ENCODE data around the gene TNRC6C. TPM values are rescaled to one million over a fixed set of nuclear protein-coding genes. Genes with fewer than 3 reads are reported as not detected.
"Not testable (repeated sequence)": the region's sequence is repeated elsewhere in the genome, so short reads cannot be mapped to it uniquely, and the experiment has no call there.

The TNRC6C gene
- total RNA-seq, 1 experiment from 2014 or later, result 3.2 TPM

DNA sequence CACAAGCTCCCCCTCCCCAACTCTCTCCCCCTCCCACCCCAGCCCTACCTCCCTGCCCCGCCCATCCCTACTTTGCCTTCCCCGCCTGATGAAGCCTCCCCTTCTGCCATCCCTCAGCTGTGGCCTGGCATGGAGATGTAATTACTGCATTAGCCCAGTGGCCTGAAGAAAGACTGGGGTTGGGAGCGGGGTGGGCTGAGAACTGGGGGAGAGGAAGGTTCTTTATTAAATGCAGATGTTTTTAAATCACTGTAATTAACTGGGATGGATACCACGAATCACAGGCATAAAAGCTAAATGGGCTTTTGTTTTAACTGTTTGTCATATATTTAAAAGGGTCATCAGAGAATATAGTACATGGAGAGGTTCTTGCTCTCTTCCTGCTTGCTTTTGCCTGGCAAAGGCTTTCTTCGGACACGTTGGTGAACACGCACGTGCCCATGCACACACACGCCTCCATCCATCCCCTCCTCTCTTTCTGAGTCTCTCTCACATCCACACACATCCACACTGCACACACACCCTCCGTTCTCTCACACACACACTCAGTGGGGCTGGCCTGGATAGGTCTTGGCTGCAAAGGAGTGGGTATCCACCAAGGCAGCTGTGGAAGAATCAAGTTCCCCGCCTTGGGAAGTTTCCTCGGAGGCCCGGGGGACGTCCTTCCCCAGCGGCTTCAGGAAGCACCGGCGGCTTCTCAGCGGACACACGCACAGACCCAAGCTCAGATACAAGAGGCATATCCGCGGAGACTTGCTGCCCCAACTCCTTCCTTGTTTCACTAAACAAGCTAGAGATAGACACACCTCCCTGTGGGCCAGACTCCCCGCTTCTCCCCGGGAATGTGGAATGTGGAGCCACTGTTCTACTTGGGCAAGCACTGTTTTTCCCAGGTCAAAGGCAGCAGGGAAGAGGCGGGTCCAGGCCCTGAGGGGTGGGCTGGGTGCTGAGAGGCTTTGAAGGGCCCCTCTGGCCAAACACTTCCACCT, 27.4 kb upstream of the TNRC6C start:
- no peak for DNase-seq (ENCODE audit: low read depth)

DNA sequence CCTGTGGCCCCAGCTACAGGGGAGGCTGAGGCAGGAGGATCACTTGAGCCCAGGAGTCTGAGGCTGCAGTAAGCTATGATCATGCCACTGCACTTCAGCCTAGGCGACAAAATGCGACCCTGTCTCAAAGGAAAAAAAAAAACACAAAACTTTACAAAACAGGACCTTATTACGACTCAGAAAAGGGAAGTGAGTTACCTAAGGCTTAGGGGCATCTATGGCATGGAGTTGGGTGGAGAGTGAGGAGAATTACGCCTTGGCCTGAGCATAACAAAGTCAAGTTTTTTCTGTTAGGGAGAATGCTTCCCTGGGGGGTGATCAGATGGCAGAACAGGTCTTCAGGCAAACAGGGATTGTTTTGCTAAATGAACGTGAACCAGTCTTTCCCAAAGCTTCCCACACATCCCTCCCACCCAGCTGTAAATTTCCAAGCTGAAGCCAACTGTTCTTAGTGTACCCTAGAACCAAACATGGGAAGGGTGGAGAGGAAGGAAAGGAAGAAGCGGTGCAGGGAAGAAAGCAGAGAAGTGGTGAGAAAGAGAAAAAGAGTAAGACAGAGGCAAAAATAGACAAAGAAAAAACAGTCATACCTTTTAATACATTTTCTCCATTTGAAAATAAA, 24.6 kb upstream of the TNRC6C start:
- DNase-seq (ENCODE audit: low read depth), result no peak

DNA sequence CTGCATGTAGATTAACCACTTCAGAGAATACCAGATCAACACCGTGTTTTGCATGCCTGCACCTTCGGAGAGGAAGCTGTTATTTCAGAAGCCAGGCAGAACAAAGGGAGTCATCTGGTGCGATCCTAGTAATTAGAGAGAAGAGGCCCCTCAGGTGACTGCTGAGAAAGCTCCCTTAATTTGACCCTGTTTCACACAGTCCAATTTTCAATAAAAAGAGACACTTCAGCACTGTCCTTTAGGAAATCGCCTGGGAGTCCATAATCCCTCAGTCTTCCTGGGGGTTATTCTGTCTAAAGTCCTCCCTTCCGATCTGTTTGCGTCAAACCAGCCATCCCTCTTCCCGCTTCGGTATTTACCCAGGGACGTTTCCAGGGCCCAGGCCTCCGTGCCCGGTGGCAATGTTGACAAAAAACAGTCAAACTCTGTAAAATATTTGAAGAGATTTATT, 23.4 kb upstream of the TNRC6C start:
- DNase-seq (ENCODE audit: low read depth), result no peak

DNA sequence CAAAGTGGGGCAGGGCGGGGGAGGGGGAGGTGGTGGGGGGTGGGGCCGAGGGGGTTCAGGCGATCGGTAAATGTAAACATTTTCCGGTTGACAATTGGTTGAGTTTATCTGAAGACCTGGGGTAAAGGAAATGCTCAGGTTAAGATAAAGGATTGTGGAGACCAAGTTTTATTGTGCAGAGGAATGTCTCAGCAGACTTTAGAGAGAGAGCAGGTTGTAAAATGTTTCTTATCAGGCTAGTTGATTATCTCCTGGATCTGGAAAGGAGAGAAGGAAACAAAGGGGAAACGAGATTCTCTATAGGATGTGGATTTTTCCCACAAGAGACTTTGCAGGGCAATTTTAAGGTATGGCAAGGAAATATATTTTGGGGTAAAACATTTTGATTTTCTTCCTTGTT, 22.8 kb upstream of the TNRC6C start:
- not testable (repeated sequence) for DNase-seq (ENCODE audit: low read depth)

DNA sequence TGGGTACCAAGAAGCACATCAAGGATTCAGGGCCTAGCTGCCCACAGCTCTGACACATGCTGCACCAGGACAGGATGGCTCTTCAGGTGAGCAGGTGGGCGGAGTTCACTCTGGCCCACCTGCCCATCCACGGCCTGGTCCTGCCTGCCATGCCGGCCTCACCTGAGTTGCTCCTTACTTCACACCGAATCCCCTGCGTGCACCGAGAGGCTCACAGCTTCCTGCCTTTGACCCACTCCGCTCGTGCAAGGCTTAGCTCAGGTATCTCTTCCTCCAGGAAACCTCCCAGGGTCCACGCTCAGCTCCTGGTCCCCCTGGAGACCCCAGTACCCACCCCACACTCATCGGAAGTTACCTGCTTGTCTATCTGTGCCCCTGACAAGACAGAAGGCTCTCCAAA, 21.6 kb upstream of the TNRC6C start:
- no peak for DNase-seq (ENCODE audit: low read depth)

DNA sequence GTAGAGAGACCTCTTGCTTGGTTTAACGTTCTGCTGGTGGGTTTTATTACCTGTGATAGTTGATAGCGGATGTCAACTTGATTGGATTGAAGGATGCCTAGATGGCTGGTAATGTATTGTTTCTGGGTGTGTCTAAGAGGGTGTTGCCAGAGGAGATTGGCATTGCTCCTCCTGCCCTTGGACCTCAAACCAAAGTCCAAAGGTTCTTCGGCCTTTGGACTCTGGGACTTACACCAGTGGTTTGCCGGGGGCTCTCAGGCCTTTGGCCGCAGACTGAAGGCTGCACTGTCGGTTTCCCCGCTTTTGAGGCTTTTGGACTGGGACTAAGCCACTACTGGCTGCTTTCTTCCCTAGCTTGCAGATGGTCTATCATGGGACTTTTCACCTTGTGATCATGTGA, 17.5 kb upstream of the TNRC6C start:
- no peak for DNase-seq (ENCODE audit: low read depth)

DNA sequence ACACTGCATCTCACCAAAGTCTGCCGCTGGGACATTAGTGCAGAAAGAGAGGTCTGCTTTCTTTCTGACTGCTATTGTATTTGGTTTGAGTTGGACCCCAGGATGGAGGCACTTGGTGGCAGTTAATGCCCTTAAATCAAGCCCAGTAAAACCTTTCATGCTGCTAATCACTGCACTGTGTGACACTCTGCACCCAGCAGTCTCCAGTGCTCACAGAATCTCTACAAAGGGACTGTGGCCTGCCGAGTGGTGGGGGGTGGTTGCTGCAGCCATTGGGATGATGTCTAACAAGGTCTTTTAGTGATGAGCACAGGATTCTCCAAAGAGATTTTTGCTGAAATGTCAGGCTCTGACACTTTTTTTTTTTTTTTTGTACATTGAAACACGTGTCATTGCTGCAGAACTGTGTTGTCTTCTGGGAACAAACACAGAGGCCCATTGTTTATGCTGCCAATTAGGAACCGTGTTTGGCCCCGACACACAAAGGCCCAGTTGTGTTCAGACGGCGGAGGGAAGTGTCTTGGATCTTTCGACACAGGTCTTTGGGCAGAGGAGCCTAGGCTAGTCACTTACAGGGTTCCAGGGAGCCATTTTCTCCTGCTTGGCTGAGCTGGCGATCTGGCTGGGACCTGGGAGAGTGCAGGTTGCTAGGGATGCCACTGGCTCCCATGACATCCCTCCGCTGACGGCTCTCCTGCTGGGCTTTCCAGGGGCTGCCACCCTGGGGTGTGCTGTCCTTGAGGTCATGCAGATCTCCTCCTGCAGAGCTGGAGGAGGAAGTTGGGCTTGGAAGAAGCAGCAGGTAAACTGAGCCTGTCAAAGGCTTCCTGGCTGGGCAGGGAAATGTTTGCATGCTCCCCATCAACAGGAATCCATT, 16.2 kb upstream of the TNRC6C start:
- no peak for DNase-seq (ENCODE audit: low read depth)

DNA sequence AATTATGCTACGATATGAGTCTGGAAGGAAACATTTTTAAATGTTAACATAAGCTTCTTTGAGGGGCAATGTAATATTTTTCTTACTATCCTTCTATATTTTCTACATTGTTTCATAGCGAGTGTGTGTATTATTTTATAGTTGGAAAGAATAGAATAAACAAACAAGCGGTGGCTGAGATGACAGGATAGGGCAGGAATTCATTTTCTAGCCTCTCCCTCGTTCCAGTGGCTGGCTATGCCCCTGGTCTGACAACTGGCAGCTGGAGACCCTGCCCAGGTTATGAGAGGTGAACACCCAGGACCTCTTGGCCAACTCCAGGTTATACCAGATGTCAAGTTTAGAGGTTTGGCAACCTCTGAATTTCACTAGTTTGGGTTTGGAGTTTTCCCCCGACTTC, 14.5 kb upstream of the TNRC6C start:
- DNase-seq (ENCODE audit: low read depth), result no peak

DNA sequence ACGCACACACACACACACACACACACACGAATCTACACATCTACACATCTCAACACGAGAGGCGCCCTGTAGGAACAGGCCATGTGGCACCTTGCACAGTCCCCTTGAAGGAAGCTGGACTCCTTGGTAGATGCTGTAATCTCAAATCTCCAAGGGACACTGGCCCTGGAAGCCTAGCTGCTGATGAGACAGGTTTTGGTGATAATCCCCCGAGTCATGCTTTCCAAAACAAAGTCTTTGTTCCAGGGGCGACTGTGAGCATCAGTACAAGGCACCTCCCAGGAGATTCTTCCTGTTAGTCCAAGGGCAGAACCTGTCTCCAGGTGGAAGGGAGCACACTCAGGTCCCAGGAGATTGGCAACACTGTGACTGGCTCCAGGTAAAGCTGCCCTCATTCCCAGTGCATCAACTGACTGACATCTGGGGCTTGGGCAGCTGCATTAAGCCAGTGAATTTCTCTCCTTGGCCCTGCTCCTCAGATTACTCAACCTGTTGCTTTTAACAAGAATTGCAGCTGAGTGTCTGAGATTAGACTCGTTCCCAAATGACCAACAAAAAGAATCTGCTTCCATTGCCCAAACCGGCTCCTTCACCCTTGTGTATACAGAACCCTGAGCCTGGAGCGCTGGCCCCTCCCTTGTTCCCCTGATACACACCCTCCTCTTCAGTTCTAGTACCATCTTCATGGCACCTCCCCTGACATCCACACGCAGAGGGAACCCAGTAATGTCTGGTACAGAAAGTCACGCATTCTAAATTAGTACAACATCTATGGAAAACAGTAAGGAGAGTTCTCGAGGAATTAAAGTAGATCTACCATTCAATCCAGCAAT, 13.9 kb upstream of the TNRC6C start:
- DNase-seq (ENCODE audit: low read depth), result no peak

DNA sequence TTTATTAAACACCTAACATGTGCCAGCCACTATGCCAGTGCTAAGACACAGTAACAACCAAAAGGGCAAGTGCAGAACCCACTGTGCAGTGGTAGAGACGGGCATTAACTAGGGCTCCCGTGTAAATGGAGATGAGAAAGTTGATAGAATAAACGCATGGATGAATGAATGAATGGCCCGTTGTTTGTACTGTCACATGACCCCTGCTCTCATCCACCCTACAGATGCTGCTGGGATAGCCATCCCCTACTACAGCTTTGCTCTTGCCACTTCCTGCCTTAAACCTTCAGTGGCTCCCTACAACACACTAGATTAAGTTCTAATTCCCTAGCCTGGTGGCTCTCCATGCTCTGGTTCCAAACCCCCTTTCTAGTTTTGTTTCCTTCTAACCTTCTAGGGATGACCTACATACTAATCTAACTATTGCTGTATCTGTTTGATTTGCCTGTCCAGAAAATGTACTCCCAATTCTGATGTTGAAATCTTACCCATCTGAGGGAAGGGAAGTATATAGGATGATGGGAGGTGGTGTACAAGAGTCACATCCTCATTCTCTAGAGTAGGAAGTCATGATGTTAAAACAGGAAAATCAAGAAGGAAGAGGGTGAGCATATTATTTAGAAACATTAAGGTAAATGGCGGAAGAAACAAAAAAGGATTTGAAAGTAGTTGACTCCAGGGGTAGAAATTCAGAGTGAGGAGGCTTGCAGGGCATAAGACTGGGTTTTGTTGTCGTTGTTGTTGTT, 11.4 kb upstream of the TNRC6C start:
- DNase-seq (ENCODE audit: low read depth), result no peak

DNA sequence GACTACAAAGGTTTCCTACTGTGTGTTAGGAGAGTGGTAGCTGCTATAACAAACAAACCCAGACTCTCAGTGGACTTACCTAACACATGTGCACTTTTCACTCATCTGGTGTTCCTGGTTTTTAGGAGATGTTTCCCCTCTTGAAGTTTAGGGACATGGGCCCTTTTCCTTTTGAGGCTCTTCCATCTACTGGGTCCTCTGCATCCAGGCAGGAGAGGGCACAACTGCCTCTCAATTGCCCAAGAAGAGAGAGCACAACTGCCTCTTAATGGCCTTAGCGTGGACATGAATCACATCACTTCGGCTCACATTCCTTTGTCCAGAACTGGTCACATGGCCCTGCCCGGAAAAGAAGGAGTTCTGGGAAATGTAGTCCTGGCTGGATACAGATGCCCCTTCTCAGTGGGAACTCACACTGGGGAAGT, 9.8 kb upstream of the TNRC6C start:
- DNase-seq (ENCODE audit: low read depth), result peak; percentile 56

DNA sequence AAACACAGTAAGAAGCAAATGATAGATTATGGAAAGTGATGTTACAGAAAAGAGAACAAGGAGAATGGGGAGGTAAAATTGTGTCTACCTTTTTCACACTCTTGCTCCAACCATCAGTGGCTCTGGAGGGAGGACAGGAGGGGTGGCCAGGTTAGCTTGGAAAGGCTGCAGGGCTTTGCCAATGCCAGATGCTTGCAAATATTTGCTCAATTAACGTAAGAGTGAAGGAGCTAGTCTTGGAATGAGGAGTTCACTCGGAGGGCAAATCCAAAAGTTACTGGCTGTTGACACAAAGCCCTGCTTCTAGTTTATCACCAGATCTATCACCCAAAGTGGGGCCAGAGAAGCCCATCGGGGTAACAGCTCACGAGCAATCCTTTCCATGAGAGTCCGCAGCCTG, 7.4 kb upstream of the TNRC6C start:
- DNase-seq (ENCODE audit: low read depth), result no peak

DNA sequence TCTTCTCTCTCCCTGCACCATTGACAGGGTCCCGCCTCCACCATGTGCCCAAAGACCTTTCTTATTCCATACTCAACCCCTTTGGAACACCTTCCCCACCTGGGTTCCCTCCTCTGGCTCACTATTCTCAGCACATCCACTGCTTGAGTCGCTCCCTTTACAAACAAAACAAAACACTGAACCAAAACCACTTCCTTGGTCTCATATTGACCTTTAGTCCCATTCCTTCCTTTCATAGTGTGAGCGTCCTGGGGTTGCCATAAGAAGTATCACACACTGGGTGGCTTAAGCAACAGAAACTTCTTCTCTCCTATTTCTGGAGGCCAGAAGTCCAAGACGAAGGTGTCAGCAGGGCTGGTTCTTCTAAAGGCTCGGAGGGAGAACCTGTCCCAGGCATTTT, 6.1 kb upstream of the TNRC6C start:
- peak; percentile 4 for DNase-seq (ENCODE audit: low read depth)

DNA sequence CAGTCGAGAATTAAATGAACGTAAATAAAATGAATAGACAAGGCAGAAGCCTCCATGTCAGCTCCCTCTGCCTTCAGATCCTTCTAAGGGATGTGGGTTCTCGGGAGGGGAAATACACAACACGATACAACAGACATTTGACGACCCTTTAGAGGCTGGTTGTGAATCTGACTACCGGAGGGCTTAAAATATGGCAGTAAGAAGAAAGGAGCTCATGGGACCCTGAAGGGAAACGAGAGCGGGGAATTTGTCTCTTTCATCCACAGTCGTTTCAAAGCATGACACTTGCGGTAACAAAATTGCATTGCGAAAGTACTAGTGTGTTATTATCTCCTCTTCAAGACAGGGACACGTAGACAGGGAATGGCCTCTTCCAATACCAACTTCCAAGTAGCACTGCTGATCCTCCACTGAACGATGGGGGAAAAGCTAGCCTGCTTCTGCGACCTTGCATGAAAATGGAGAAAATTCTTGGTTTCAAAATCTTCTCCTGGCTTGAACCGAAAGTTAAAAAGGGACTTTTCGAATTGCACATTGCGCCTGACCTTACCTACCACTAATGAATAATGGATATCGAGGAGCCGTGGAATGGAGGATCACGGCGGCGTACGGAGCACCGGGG, 1.2 kb upstream of the TNRC6C start:
- DNase-seq (ENCODE audit: low read depth), result peak; percentile 11

DNA sequence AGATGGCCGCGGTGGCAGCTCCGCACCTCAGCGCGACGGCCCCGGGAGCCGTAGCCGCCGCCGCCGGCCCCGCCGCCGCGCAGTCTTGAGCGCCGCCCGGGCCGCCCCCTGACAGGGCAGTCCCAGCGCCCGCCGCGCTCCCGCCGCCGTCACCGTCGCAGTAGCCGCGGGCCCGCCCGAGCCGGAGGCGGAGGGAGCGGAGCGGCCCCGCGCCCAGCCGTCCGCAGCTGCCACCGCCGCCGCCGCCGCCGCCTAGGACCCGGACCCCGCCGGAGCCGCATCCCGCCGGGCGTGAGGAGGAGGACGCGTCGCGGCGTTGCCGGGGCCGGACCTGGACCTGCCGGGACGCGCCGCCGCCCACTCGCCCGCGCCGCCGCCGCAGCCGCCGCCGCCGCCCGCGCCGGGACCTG, 218 bp downstream of the TNRC6C start:
- DNase-seq (ENCODE audit: low read depth), result no peak

DNA sequence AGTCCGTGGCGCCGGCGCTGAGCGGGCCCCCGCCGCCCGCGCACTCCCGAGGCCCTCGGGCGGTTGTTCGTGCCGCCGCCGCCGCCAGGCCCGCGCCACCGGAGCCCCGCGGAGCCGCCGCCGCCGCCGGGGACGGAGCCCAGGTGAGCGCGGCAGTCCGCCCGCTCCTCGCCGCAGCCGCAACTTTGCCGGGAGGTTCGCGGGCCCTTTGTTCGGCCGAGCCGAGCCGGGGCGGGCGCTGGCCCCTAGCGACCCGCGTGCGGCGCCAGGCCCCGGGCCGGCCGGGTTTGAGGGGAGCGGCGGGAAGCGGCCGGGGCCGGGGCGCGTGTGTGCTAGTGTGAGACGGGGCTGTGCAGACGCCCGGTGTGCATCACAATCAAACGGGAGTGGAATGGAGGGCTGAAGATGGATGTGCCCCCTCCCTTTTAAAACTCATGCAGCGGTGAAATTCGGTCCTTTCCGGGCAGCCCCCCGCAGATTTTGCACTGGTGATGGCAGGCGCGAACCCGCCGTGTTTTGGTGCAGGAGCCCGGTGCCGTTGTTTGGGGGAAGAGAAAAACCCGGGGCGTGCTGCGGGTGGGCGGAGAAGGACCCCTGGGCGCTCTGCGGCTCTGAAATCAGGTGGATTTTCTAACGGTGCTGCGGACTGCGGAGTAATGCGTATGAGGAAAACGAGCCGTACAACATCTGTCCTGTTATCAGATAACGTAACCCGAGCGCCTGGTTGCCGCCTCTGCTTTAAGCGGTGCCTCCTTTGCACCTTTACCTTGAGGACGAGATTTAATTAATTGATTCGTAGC, 823 bp downstream of the TNRC6C start:
- DNase-seq (ENCODE audit: low read depth), result peak; percentile 10

DNA sequence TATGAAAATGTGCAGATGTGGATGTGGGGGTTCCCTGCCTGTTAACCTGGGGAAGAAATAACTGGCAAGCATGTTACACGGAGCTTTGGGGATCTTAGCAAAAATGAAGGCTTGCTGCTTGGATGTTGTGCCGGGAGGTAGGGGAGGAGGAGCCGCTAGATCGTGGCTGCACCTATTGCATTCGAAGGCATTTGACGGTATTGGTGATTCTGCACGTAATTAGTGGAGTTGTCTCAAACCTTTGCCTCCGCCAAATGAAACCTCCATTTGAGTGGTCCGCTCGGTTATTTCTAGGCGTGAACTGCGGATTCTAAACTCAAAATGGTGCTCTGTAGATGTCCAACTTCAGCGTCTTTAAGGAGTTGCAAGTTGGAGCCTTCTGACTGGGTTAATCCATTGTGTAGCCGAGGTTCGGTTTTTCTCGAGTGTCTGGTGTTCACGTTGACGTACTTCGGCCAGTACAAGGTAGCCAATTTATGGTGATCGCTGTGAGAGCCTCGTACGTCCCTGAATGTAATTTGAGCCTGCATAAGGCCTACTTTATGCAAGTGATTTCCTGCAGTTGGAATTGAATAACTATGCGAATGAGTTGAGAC, 1.5 kb downstream of the TNRC6C start:
- peak; percentile 3 for DNase-seq (ENCODE audit: low read depth)

DNA sequence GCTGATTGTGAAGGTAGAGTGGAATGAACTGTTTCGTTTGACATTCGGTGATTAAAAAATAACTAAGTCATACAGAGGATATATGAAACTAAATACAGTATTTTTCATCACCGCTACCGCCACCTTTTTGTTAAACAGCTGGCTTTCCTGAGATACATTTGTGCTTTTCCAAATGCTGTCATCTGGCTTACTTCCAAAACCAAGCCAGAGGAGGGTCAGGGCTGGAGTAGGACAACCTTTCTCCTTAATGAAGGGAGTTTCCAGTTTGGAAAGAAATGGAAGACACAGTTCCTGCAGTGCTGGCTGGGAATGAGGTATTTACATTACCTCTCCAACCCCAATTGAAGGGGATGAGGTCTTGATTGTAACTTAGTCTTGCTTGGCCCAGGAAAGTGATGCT, 3.2 kb downstream of the TNRC6C start:
- DNase-seq (ENCODE audit: low read depth), result peak; percentile 6

DNA sequence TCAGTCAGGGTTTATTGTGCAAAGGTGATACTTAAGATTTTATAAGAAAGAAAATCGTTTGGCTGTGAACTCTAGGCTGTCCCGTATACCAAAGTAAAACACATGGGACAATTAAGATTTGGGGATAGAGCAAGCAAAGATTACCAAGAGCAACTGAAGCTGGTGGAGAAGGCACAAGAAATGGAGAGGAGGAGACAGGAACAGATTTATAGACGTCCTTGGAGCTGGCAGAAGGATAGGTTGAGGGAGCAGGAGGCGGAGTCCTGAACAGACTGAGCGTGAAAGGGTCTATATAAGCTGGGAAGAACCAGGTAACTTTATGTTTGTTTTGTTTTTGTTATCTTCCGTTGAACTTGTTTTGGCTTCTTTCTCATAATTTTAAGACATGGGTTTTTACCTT, 3.8 kb downstream of the TNRC6C start:
- DNase-seq (ENCODE audit: low read depth), result no peak
